CD14-positive monocyte (primary cell): ENCODE measurements around the gene ECM1. TPM values are rescaled to one million over a fixed set of nuclear protein-coding genes. Genes with fewer than 3 reads are reported as not detected.
A peak's percentile ranks its signal among the peaks of the same experiment; 100 is the strongest.

Source experiments
- DNase-seq, 3 donors: peaks; one replicate each; pipeline ENCODE4 v3.0.0-alpha.2; 2011 to 2022
- H2AFZ ChIP-seq: 2 replicates; pipeline ENCODE4 v1.6.0; 2012; ENCODE audit warnings: mild to moderate bottlenecking, low read depth, low read length, inconsistent platforms; ENCODE audit not compliant: insufficient read depth, poor library complexity, severe bottlenecking
- H3K27ac ChIP-seq, 2 donors: 1 replicate in 1 of 2; 2 replicates in 1 of 2; pipeline ENCODE4 v1.5.1; 2012 to 2013; ENCODE audit warnings: low read length in 2 of 2, control low read depth in 1 of 2, inconsistent platforms in 1 of 2, low read depth in 1 of 2, mild to moderate bottlenecking in 1 of 2
- H3K27me3 ChIP-seq, 2 donors: one replicate each; pipeline versions ENCODE4 v1.6.0 to v1.6.1; 2011 to 2013; ENCODE audit warnings: low read length in 2 of 2; ENCODE audit not compliant: control insufficient read depth in 2 of 2, insufficient read depth in 2 of 2
- H3K36me3 ChIP-seq, 2 donors: replicated peaks in 1 of 2; 1 replicate in 1 of 2; 2 replicates in 1 of 2; pipeline versions ENCODE4 v1.5.1 to v1.6.1; 2012 to 2013; ENCODE audit warnings: low read length in 2 of 2, control low read depth in 1 of 2, inconsistent platforms in 1 of 2, mild to moderate bottlenecking in 1 of 2; ENCODE audit not compliant: insufficient read depth in 2 of 2, control insufficient read depth in 1 of 2
- H3K4me1 ChIP-seq, 2 donors: 1 replicate in 1 of 2; 2 replicates in 1 of 2; pipeline versions ENCODE4 v1.5.1 to v1.6.1; 2012 to 2013; ENCODE audit warnings: low read length in 2 of 2, control low read depth in 1 of 2, inconsistent platforms in 1 of 2, mild to moderate bottlenecking in 1 of 2, moderate library complexity in 1 of 2; ENCODE audit not compliant: insufficient read depth in 2 of 2, control insufficient read depth in 1 of 2
- H3K4me2 ChIP-seq: replicated peaks from 2 replicates; pipeline ENCODE3; 2012; ENCODE audit warnings: low read length, moderate library complexity, mild to moderate bottlenecking; ENCODE audit not compliant: poor library complexity, severe bottlenecking; ENCODE audit errors: extremely low read depth
- H3K4me3 ChIP-seq, 3 experiments: fragments of 200-600 bp in 1 of 3; sonication (generic) in 1 of 3; replicated peaks in 1 of 3; 1 replicate in 2 of 3; 2 replicates in 1 of 3; pipeline ENCODE4 v1.5.1; 2011 to 2013; ENCODE audit warnings: low read length in 3 of 3, mild to moderate bottlenecking in 3 of 3, control low read depth in 2 of 3, low read depth in 2 of 3, inconsistent platforms in 1 of 3, moderate library complexity in 1 of 3
- H3K79me2 ChIP-seq: 2 replicates; pipeline ENCODE4 v1.6.0; 2012; ENCODE audit warnings: mild to moderate bottlenecking, control low read depth, inconsistent platforms, low read length, moderate library complexity; ENCODE audit not compliant: insufficient read depth
- H3K9ac ChIP-seq: 2 replicates; pipeline ENCODE4 v1.6.0; 2017; ENCODE audit warnings: low read length, mild to moderate bottlenecking; ENCODE audit not compliant: insufficient read depth, poor library complexity, severe bottlenecking
- H3K9me3 ChIP-seq, 2 donors: replicated peaks in 1 of 2; 1 replicate in 1 of 2; 2 replicates in 1 of 2; pipeline versions ENCODE4 v1.5.1 to v1.6.1; 2012 to 2013; ENCODE audit warnings: low read length in 2 of 2, control low read depth in 1 of 2; ENCODE audit not compliant: control insufficient read depth in 1 of 2, insufficient read depth in 1 of 2
- H4K20me1 ChIP-seq: 2 replicates; pipeline ENCODE4 v1.6.0; 2012; ENCODE audit warnings: mild to moderate bottlenecking, low read length, control low read depth, moderate library complexity; ENCODE audit not compliant: insufficient read depth
- H3K27ac Mint-ChIP-seq, 7 donors: one replicate each; pipeline ENCODE4 v1.8.0; 2020; ENCODE audit warnings: mild to moderate bottlenecking in 7 of 7, mixed read lengths in 7 of 7, moderate library complexity in 6 of 7, inconsistent platforms in 2 of 7
- H3K27me3 Mint-ChIP-seq, 3 donors: one replicate each; pipeline ENCODE4 v1.8.0; 2021 to 2022; ENCODE audit warnings: low read depth in 3 of 3, mild to moderate bottlenecking in 3 of 3, mixed read lengths in 3 of 3, moderate library complexity in 3 of 3, inconsistent platforms in 1 of 3
- H3K36me3 Mint-ChIP-seq, 2 donors: one replicate each; pipeline ENCODE4 v1.8.0; 2020; ENCODE audit warnings: mixed read lengths in 2 of 2, inconsistent platforms in 1 of 2, mild to moderate bottlenecking in 1 of 2
- H3K4me1 Mint-ChIP-seq: one replicate; pipeline ENCODE4 v1.8.0; 2020; ENCODE audit warnings: mild to moderate bottlenecking, mixed read lengths
- H3K4me3 Mint-ChIP-seq, 2 donors: one replicate each; pipeline ENCODE4 v1.8.0; 2020; ENCODE audit warnings: mild to moderate bottlenecking in 2 of 2, mixed read lengths in 2 of 2, moderate library complexity in 1 of 2
- H3K9me3 Mint-ChIP-seq, 7 donors: one replicate each; pipeline ENCODE4 v1.8.0; 2020 to 2022; ENCODE audit warnings: mixed read lengths in 7 of 7, mild to moderate bottlenecking in 6 of 7, moderate library complexity in 6 of 7, inconsistent platforms in 2 of 7
- WGBS: methylation state at CpG from one replicate; pipeline ENCODE4 v1.1.5; 2013; ENCODE audit warnings: missing lambda C conversion rate; ENCODE audit not compliant: insufficient coverage; 5-methylcytosine and 5-hydroxymethylcytosine counted together
- intact Hi-C, 2 donors: fragments of 100-400 bp; cut with micrococcal nuclease; formaldehyde crosslinking; loops; one replicate each; pipeline versions ENCODE4 v1.15.0 to v1.15.1; 2023
- polyA plus RNA-seq, 3 donors: library from polyadenylated mRNA; depleted of rRNA in 1 of 3; unstranded in 2 of 3; stranded (reverse) in 1 of 3; fragments of 300-500 nt in 2 of 3; fragments of >200 nt in 1 of 3; fragmentation: Illumina TruSeq in 2 of 3; gene quantifications; 1 replicate in 2 of 3; 2 replicates in 1 of 3; pipeline ENCODE4 v1.2.3, GENCODE V29; 2012 to 2021
- TF ChIP-seq, protein P1 (sequence below): fragments of 200-600 bp; IDR thresholded peaks from one replicate; pipeline ENCODE4 v1.8.0; 2022; ENCODE audit warnings: antibody characterized with exemption, mild to moderate bottlenecking

The ECM1 gene
- polyA plus RNA-seq, 3 donors, result 1.0 TPM; not detected in 2

DNA sequence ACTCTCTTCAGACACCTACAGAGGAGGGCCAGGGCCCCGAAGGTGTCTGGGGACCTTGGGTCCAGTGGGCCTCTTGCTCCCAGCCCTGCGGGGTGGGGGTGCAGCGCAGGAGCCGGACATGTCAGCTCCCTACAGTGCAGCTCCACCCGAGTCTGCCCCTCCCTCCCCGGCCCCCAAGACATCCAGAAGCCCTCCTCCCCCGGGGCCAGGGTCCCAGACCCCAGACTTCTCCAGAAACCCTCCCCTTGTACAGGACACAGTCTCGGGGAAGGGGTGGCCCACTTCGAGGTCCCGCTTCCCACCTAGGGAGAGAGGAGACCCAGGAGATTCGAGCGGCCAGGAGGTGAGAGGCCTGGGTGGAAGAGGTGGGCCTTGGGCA is 45.0 kb downstream of the ECM1 start:
- peak overlapping the region; percentile 64 to 95 for H3K4me3 Mint-ChIP-seq
- H3K4me3 ChIP-seq, result peak overlapping the region in 1 of 3 experiments; percentile 86

DNA sequence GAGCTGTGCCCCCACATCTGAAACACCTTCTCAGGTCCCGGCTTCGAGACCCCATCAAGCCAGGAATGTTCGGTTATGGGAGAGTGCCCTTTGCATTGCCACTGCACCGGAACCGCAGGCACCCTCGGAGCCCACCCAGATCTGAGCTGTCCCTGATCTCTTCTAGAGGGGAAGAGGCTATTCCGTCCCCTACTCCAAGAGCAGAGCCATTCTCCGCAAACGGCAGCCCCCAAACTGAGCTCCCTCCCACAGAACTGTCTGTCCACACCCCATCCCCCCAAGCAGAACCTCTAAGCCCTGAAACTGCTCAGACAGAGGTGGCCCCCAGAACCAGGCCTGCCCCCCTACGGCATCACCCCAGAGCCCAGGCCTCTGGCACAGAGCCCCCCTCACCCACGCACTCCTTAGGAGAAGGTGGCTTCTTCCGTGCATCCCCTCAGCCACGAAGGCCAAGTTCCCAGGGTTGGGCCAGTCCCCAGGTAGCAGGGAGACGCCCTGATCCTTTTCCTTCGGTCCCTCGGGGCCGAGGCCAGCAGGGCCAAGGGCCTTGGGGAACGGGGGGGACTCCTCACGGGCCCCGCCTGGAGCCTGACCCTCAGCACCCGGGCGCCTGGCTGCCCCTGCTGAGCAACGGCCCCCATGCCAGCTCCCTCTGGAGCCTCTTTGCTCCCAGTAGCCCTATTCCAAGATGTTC is 45.6 kb downstream of the ECM1 start:
- H3K9me3 ChIP-seq, result no peaks in the 10 kb centered on the region
- peaks cover 58 to 59% of the 10 kb centered on the region in 2 donors for H3K4me1 ChIP-seq
- H3K27ac Mint-ChIP-seq, result peak overlapping the region; percentile 94 to 99 (median 97)
- H3K27ac ChIP-seq, result peak overlapping the region; percentile 80 to 82
- H3K36me3 Mint-ChIP-seq, result peaks cover 40 to 47% of the 10 kb centered on the region in 2 donors
- H3K4me3 ChIP-seq, result peak overlapping the region in 1 of 3 experiments; percentile 86
- H3K4me2 ChIP-seq, result peak overlapping the region; percentile 94
- peak overlapping the region; percentile 58 for H3K9ac ChIP-seq
- peaks cover 34% of the 10 kb centered on the region for H4K20me1 ChIP-seq
- DNase-seq, result no peak
- H3K27me3 Mint-ChIP-seq, result peaks cover 0 to 6% (median 2%) of the 10 kb centered on the region in 3 donors
- H2AFZ ChIP-seq, result no peak overlapping the region
- peaks cover 39 to 49% of the 10 kb centered on the region in 2 donors for H3K36me3 ChIP-seq
- intact Hi-C loops, result loop anchor here in 1 of 2 donors (10.0 kb wide), 2 partner anchors 69 to 289 kb away; partner anchors contain the start of genes APH1A and TARS2
- WGBS, result 96% methylated on average over 20 of the region's 23 CpGs
- no peaks in the 10 kb centered on the region for H3K27me3 ChIP-seq
- TF ChIP-seq, protein P1, sequence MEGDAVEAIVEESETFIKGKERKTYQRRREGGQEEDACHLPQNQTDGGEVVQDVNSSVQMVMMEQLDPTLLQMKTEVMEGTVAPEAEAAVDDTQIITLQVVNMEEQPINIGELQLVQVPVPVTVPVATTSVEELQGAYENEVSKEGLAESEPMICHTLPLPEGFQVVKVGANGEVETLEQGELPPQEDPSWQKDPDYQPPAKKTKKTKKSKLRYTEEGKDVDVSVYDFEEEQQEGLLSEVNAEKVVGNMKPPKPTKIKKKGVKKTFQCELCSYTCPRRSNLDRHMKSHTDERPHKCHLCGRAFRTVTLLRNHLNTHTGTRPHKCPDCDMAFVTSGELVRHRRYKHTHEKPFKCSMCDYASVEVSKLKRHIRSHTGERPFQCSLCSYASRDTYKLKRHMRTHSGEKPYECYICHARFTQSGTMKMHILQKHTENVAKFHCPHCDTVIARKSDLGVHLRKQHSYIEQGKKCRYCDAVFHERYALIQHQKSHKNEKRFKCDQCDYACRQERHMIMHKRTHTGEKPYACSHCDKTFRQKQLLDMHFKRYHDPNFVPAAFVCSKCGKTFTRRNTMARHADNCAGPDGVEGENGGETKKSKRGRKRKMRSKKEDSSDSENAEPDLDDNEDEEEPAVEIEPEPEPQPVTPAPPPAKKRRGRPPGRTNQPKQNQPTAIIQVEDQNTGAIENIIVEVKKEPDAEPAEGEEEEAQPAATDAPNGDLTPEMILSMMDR, result no peak
- peaks cover 58% of the 10 kb centered on the region for H3K79me2 ChIP-seq
- H3K9me3 Mint-ChIP-seq, result peaks cover 0 to 2% (median 0%) of the 10 kb centered on the region in 7 donors
- H3K4me1 Mint-ChIP-seq, result peaks cover 55% of the 10 kb centered on the region
- peak overlapping the region in 1 of 2 donors; percentile 95 for H3K4me3 Mint-ChIP-seq

More for the DNA sequence above, 45.0 kb downstream of the ECM1 start:
- peak overlapping the region; percentile 80 to 82 for H3K27ac ChIP-seq
- peaks cover 0 to 6% (median 2%) of the 10 kb centered on the region in 3 donors for H3K27me3 Mint-ChIP-seq
- no peaks in the 10 kb centered on the region for H3K27me3 ChIP-seq
- H3K36me3 Mint-ChIP-seq, result peaks cover 38 to 41% of the 10 kb centered on the region in 2 donors
- peak overlapping the region; percentile 58 for H3K9ac ChIP-seq
- H2AFZ ChIP-seq, result no peak overlapping the region
- peaks cover 60 to 61% of the 10 kb centered on the region in 2 donors for H3K4me1 ChIP-seq
- no peak for DNase-seq
- peak overlapping the region; percentile 94 to 99 (median 97) for H3K27ac Mint-ChIP-seq
- 94% methylated on average over 7 of the region's 12 CpGs for WGBS
- peaks cover 57% of the 10 kb centered on the region for H3K4me1 Mint-ChIP-seq
- intact Hi-C loops, result loop anchor here in 1 of 2 donors (10.0 kb wide), 2 partner anchors 68 to 288 kb away; partner anchors contain the start of genes APH1A and TARS2
- H3K79me2 ChIP-seq, result peaks cover 54% of the 10 kb centered on the region
- peaks cover 0 to 2% (median 0%) of the 10 kb centered on the region in 7 donors for H3K9me3 Mint-ChIP-seq
- TF ChIP-seq, protein P1, result no peak
- peaks cover 33 to 42% of the 10 kb centered on the region in 2 donors for H3K36me3 ChIP-seq
- no peaks in the 10 kb centered on the region for H3K9me3 ChIP-seq
- peak overlapping the region; percentile 94 for H3K4me2 ChIP-seq
- H4K20me1 ChIP-seq, result peaks cover 28% of the 10 kb centered on the region
